Breast epithelium (tissue), 3 donors: ENCODE data around the gene SEPSECS.

Experiments
- POLR2A ChIP-seq: fragments of 450-650 bp; IDR thresholded peaks from one replicate; pipeline ENCODE4 v1.6.1; 2016; ENCODE audit warnings: antibody characterized with exemption, mild to moderate bottlenecking, moderate library complexity
- TF ChIP-seq, protein P1 (sequence below), 3 donors: fragments of 450-650 bp; IDR thresholded peaks; one replicate each; pipeline ENCODE4 v1.5.1; 2016 to 2017; ENCODE audit warnings: antibody characterized with exemption in 3 of 3, mild to moderate bottlenecking in 3 of 3, moderate library complexity in 3 of 3

DNA sequence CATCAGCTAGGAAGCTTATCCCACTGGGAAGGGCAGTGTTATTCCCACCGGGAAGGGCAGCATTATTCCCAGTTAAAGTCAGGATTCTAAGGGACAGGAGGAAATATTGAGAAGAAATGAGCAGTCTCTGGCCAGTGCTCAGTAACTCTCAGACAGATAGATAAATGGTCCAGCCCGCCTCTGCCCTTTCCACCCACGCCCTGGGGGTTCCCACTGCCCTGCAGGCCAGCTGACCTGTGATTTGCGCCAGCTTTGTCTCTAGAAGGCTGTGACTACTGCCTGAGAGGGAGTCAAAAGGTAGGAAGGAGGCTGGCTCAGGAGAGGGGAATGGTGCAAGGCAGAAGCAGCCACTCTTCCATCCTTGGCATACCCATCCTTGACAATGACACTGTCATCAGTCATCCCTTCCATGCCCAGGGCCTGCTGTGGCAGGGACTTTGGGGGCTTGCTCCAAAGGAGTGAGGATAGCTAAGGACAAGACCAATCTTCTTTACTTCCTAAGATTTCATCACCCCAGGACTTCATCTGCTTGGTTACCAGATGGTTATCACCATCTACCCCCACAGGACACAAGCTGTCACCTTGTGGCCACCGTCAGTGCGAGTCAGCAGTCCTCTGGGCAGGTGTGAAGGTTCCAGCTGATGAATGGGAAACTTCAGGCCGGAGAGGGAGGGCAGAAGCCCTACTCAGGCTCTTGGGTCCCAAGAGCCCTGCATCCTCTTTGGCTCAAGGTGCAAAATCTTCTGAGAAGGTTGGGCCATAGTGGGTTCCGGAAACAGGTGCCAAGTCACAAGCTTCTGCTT, 49.5 kb downstream of the SEPSECS start:
- no peak for TF ChIP-seq POLR2A
- TF ChIP-seq, protein P1, sequence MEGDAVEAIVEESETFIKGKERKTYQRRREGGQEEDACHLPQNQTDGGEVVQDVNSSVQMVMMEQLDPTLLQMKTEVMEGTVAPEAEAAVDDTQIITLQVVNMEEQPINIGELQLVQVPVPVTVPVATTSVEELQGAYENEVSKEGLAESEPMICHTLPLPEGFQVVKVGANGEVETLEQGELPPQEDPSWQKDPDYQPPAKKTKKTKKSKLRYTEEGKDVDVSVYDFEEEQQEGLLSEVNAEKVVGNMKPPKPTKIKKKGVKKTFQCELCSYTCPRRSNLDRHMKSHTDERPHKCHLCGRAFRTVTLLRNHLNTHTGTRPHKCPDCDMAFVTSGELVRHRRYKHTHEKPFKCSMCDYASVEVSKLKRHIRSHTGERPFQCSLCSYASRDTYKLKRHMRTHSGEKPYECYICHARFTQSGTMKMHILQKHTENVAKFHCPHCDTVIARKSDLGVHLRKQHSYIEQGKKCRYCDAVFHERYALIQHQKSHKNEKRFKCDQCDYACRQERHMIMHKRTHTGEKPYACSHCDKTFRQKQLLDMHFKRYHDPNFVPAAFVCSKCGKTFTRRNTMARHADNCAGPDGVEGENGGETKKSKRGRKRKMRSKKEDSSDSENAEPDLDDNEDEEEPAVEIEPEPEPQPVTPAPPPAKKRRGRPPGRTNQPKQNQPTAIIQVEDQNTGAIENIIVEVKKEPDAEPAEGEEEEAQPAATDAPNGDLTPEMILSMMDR (IDR thresholded peaks at IDR 0.05), result no peak
